Measurements from ENCODE around the gene PAPSS1.
"Not testable (repeated sequence)": the region's sequence is repeated elsewhere in the genome, so short reads cannot be mapped to it uniquely, and the experiment has no call there.

Gene PAPSS1

DNA sequence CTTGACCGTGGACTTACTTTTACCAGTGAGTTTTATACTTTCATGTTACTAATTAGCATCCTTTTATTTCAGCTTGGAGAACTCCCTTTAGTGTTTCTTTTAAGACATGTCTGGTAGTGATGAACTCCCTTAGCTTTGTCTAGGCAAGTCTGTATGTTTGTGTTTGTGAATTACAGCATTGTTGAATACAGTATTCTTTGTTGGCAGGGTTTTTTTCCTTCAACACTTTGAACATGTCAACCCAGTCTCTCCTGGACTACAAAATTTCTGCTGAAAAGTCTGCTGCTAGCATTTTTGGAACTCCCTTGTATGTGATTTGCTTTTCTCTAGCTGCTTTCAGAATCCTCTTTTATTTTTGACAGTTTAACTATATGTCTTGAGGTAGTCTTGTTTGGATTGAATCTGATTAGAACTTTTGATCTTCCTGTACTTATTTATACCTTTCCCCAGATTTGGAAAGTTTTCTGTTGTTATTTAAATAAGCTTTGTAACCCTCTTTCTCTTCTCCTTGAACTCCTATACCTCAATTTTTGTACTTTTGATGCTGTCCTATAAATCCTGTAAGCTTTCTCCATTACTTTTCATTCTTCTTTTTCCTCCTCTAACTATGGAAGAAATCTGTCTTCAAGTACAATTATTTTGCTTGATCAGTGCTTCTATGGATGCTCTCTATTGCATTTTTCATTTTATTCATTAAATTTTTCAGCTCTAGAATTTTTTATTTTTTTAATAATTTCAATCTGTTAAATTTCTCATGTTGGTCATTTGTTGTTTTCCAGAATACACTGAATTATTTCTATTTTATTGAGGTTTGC is 14.1 kb downstream of the PAPSS1 start:
- DNase-seq (ENCODE audit: low read depth): no peak
- no peak overlapping the region for H3K4me3 ChIP-seq (ENCODE audit: low read depth, low read length)
- TF ChIP-seq, protein P1, sequence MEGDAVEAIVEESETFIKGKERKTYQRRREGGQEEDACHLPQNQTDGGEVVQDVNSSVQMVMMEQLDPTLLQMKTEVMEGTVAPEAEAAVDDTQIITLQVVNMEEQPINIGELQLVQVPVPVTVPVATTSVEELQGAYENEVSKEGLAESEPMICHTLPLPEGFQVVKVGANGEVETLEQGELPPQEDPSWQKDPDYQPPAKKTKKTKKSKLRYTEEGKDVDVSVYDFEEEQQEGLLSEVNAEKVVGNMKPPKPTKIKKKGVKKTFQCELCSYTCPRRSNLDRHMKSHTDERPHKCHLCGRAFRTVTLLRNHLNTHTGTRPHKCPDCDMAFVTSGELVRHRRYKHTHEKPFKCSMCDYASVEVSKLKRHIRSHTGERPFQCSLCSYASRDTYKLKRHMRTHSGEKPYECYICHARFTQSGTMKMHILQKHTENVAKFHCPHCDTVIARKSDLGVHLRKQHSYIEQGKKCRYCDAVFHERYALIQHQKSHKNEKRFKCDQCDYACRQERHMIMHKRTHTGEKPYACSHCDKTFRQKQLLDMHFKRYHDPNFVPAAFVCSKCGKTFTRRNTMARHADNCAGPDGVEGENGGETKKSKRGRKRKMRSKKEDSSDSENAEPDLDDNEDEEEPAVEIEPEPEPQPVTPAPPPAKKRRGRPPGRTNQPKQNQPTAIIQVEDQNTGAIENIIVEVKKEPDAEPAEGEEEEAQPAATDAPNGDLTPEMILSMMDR (IDR thresholded peaks at IDR 0.05; ENCODE audit: insufficient read depth, low read depth, low read length, missing control alignments): no peak

DNA sequence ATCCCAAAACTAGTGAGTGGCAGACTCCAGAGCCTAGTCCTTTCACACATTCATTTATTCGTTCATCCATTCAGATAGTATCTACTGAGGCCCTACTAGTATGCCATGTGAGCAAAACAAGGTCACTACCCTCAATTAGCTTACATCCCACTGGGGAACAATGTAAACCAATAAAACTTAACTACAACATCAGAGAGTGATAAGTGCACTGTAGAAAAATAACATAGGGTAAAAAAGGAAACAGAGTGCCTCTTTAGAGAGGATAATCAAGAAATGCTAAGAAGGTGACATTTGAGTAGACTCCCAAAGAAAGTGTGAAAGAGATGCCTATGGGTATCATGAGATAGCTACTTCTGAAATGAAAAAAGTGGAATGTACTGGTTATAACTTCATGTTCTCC is 18.5 kb downstream of the PAPSS1 start:
- H3K4me3 ChIP-seq (ENCODE audit: low read depth, low read length): no peak overlapping the region
- TF ChIP-seq, protein P1 (IDR thresholded peaks at IDR 0.05; ENCODE audit: insufficient read depth, low read depth, low read length, missing control alignments): no peak
- DNase-seq (ENCODE audit: low read depth): no peak

DNA sequence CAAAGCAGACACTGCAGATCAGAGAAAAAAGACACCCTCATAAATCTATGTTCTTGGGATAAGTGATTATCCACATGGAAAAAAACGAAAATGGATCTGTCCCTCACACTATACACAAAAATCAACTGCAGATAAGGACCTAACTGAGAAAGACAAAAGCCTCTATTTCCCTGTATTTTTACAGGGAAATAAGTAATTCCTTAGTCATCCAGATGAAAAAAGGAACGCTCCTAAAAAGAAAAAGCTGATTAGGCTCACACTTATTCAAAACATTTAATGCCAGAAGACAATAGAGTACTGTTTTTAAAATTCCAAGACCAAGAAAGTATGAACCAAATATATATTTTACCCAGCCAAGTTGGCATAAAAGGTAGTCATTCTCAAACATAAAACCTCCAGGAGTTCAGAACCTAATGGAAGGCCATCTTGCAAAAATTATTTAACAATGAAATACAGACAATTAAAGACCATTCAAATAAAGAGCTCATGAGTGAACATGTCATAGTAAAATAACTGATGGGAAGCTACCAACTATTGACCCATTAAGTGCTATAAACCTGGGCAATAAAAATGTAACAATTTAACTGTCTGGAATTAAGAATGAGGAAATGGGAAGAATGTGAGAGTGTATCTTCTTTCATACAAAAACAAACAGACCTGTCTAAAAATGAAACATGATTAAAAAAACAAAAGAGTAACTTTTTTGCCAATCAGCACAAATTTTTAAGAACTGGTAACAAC is 20.4 kb downstream of the PAPSS1 start:
- TF ChIP-seq, protein P1 (IDR thresholded peaks at IDR 0.05; ENCODE audit: insufficient read depth, low read depth, low read length, missing control alignments): no peak
- no peak for DNase-seq (ENCODE audit: low read depth)
- H3K4me3 ChIP-seq (ENCODE audit: low read depth, low read length): no peak overlapping the region

DNA sequence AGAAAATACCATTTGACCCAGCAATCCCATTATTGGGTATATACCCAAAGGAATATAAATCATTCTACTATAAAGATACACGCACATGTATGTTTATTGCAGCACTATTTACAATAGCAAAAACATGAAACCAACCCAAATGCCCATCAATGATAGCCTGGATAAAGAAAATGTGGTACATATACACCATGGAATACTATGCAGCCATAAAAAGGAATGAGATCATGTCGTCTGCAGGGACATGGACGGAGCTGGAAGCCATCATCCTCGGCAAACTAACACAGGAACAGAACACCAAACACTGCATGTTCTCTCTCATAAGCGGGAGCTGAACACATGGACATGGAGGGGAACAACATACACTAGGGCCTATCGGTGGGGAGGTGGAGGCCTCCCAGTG is 23.8 kb downstream of the PAPSS1 start:
- DNase-seq (ENCODE audit: low read depth); H3K4me3 ChIP-seq (ENCODE audit: low read depth, low read length): not testable (repeated sequence)

DNA sequence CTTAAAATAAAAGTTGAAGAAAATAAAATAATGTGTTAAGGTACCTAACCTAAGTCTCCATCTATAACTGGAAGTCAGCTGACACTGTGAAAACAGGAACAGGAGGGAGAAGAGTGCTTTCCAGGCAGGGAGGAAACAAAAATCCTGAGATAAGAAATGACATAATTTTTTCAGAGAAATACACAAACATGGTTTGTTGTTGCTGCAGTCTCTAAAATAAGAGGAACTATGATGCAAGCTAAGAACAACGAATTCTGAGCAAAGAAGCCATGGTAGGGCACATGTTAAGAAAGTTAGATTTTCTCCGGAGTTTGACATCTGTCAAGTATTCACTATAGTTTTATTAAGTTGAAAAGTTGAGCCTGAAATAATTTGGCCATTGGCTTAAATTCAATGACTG is 26.9 kb downstream of the PAPSS1 start:
- TF ChIP-seq, protein P1 (IDR thresholded peaks at IDR 0.05; ENCODE audit: insufficient read depth, low read depth, low read length, missing control alignments): no peak
- no peak overlapping the region for H3K4me3 ChIP-seq (ENCODE audit: low read depth, low read length)
- DNase-seq (ENCODE audit: low read depth): no peak

DNA sequence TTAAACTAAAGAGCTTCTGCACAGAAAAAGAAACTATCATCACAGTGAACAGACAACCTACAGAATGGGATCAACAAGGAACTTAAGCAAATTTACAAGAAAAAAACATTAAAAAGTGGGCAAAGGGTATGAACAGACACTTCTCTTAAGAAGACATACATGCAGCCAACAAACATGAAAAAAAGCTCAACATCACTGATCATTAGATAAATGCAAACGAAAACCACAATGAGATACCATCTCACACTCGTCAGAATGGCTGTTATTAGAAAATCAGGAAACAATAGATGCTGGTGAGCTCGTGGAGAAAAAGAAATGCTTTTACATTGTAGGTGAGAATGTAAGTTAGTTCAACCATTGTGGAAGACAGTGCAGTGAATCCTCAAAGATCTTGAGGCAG is 27.8 kb downstream of the PAPSS1 start:
- TF ChIP-seq, protein P1 (IDR thresholded peaks at IDR 0.05; ENCODE audit: insufficient read depth, low read depth, low read length, missing control alignments): no peak
- DNase-seq (ENCODE audit: low read depth): no peak
- H3K4me3 ChIP-seq (ENCODE audit: low read depth, low read length): no peak overlapping the region

DNA sequence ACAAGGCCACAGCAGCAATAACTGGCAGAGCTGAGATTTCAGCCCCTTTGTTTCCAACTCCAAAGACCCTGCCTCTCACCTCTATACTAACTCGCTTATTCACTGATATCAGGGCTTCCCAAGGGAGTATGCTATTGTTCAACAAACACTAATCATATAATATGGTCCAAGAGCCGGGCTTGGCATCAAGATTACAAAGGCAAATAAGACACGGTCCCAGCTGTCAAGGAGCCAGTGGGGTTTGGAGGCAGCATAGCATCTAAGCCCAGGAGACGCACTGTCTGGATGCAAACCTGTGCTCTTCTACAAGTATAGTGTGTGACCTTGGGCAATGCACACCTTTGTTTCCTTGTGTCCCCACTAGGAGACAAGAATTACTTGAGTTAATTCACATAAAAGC is 28.7 kb downstream of the PAPSS1 start:
- no peak for DNase-seq (ENCODE audit: low read depth)
- no peak overlapping the region for H3K4me3 ChIP-seq (ENCODE audit: low read depth, low read length)
- TF ChIP-seq, protein P1 (IDR thresholded peaks at IDR 0.05; ENCODE audit: insufficient read depth, low read depth, low read length, missing control alignments): no peak
